Prostate gland (tissue), 2 donors: ENCODE results near the gene SETBP1.

Experiments used
- POLR2A ChIP-seq: fragments of 450-650 bp; IDR thresholded peaks from one replicate; pipeline ENCODE4 v1.6.1; 2016; ENCODE audit warnings: antibody characterized with exemption, mild to moderate bottlenecking
- TF ChIP-seq, protein P1 (sequence below), 4 experiments: fragments of 200-600 bp in 2 of 4; fragments of 450-650 bp in 2 of 4; sonication (generic) in 2 of 4; IDR thresholded peaks; 1 replicate in 3 of 4; 2 replicates in 1 of 4; pipeline ENCODE4 v1.5.1; 2016 to 2019; ENCODE audit warnings: antibody characterized with exemption in 4 of 4, mild to moderate bottlenecking in 2 of 4, moderate library complexity in 2 of 4

DNA sequence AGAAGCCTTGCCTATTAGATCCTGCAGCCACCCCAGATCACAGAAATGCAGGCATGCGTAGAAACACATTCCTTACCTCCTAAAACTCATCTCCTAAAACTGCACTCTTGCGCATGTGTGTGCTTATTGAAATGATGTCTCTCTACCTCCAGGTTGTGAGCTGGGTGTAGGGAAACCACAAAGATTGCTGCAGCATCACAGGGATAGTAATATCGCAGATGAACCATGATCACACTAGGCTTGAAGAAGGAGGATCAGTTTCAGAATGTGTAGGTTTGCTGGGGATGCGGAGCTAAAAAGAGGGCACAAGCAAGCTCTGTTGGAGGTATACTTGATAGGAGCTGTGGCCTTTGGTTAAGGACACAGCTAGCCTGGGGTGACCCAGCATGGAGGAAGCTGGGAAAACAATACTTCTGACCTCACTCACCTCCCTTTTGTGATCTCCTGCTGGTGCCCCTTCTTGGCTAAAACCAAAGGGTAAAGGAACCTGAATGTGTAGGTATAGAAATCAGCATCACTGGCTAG, 118.8 kb downstream of the SETBP1 start:
- TF ChIP-seq, protein P1, sequence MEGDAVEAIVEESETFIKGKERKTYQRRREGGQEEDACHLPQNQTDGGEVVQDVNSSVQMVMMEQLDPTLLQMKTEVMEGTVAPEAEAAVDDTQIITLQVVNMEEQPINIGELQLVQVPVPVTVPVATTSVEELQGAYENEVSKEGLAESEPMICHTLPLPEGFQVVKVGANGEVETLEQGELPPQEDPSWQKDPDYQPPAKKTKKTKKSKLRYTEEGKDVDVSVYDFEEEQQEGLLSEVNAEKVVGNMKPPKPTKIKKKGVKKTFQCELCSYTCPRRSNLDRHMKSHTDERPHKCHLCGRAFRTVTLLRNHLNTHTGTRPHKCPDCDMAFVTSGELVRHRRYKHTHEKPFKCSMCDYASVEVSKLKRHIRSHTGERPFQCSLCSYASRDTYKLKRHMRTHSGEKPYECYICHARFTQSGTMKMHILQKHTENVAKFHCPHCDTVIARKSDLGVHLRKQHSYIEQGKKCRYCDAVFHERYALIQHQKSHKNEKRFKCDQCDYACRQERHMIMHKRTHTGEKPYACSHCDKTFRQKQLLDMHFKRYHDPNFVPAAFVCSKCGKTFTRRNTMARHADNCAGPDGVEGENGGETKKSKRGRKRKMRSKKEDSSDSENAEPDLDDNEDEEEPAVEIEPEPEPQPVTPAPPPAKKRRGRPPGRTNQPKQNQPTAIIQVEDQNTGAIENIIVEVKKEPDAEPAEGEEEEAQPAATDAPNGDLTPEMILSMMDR (IDR thresholded peaks at IDR 0.05) = no peak
- TF ChIP-seq POLR2A = no peak
